G401 (cell line): ENCODE data around the gene CYP2A6. TPM values are rescaled to one million over a fixed set of nuclear protein-coding genes. Genes with fewer than 3 reads are reported as not detected.
"Not testable (repeated sequence)": the region's sequence is repeated elsewhere in the genome, so short reads cannot be mapped to it uniquely, and the experiment has no call there.

Source experiments
- DNase-seq: peaks from one replicate; pipeline ENCODE4 v3.0.0-alpha.2; 2015; ENCODE audit warnings: low spot score
- in situ Hi-C: cut with HindIII; loops from 2 replicates; pipeline ENCODE4 v1.10.0; 2016; ENCODE audit warnings: low sequenced_read_pairs, mixed read lengths
- total RNA-seq: library from RNA; depleted of rRNA; stranded (reverse); fragments of >200 nt; shearing (Covaris generic); gene quantifications from 2 replicates; pipeline ENCODE4 v1.2.3, GENCODE V29; 2014; rRNA removed

The CYP2A6 gene
- not detected in 2 replicates for total RNA-seq

- DNase-seq, in situ Hi-C loops: not testable (repeated sequence)
Observed at GRCh38 chr19:40850277-40850676, at the start of gene CYP2A6. CYP2A6 (minus strand) TSS chr19:40850447; CDS start chr19:40850426, 21 bp downstream.

- DNase-seq, in situ Hi-C loops: not testable (repeated sequence)
Observed at GRCh38 chr19:40899964-40900363, 49.7 kb upstream of the CYP2A6 start.

- DNase-seq, in situ Hi-C loops: not testable (repeated sequence)
Observed at GRCh38 chr19:40896843-40897789, 46.9 kb upstream of the CYP2A6 start.

GRCh38 chr19:40896418-40896796 is 46.2 kb upstream of the CYP2A6 start:
- in situ Hi-C loops: no loop called here
- DNase-seq: no peak

GRCh38 chr19:40893112-40893511 is 42.9 kb upstream of the CYP2A6 start:
- DNase-seq: no peak
- in situ Hi-C loops: no loop called here

- in situ Hi-C loops: no loop called here
- DNase-seq: no peak
Observed at GRCh38 chr19:40889366-40889765, 39.1 kb upstream of the CYP2A6 start.

GRCh38 chr19:40888191-40888590 is 37.9 kb upstream of the CYP2A6 start:
- no peak for DNase-seq
- in situ Hi-C loops: no loop called here

GRCh38 chr19:40884187-40884931 is 34.1 kb upstream of the CYP2A6 start:
- DNase-seq, in situ Hi-C loops: not testable (repeated sequence)

GRCh38 chr19:40882062-40882461 is 31.8 kb upstream of the CYP2A6 start, which contains the start of gene CYP2A7:
CYP2A7 (minus strand) TSS chr19:40882231; CDS start chr19:40882210, 21 bp downstream.
- in situ Hi-C loops, DNase-seq: not testable (repeated sequence)

- in situ Hi-C loops, DNase-seq: not testable (repeated sequence)
Observed at GRCh38 chr19:40879349-40879748, 29.1 kb upstream of the CYP2A6 start.

GRCh38 chr19:40875526-40875951 is 25.3 kb upstream of the CYP2A6 start:
- DNase-seq, in situ Hi-C loops: not testable (repeated sequence)

- DNase-seq, in situ Hi-C loops: not testable (repeated sequence)
Observed at GRCh38 chr19:40874874-40875273, 24.6 kb upstream of the CYP2A6 start.

GRCh38 chr19:40873873-40874272 is 23.6 kb upstream of the CYP2A6 start:
- in situ Hi-C loops, DNase-seq: not testable (repeated sequence)

GRCh38 chr19:40872209-40872608 is 22.0 kb upstream of the CYP2A6 start:
- no peak for DNase-seq
- in situ Hi-C loops: no loop called here

- no peak for DNase-seq
- in situ Hi-C loops: no loop called here
Observed at GRCh38 chr19:40867701-40868100, 17.5 kb upstream of the CYP2A6 start.

- in situ Hi-C loops, DNase-seq: not testable (repeated sequence)
Observed at GRCh38 chr19:40864739-40865496, 14.7 kb upstream of the CYP2A6 start.

- no peak for DNase-seq
Observed at GRCh38 chr19:40862785-40863184, 12.5 kb upstream of the CYP2A6 start.

GRCh38 chr19:40862333-40862732 is 12.1 kb upstream of the CYP2A6 start:
- in situ Hi-C loops: no loop called here
- DNase-seq: no peak

More at GRCh38 chr19:40862785-40863184, 12.5 kb upstream of the CYP2A6 start:
- in situ Hi-C loops: no loop called here

GRCh38 chr19:40858109-40858508 is 7.9 kb upstream of the CYP2A6 start:
- in situ Hi-C loops: no loop called here
- DNase-seq: no peak
